ENCODE measurements around the gene GRK7. TPM values are rescaled to one million over a fixed set of nuclear protein-coding genes. Genes with fewer than 3 reads are reported as not detected.

The GRK7 gene
- total RNA-seq, 1 donor, result not detected

DNA sequence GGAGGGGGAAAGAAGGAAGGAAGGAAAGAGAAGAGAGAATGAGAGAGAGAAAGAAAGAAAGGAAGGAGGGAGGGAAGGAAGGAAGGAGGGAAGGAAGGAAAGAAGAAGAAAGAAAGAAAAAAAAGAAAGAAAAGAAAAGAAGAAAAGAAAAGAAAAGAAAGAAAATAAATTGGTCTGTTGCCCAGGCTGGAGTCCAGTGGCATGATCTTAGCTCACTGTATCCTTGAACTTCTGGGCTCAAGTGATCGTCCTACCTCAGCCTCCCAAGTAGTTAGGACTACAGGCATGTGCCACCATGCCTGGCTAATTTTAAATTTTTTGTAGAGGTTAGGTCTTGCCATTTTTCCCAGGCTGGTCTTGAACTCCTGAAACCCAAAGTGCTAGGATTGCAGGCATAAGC lies 36.7 kb upstream of the GRK7 start:
- DNase-seq (ENCODE audit: low read depth), result no peak
- TF ChIP-seq, protein P1, sequence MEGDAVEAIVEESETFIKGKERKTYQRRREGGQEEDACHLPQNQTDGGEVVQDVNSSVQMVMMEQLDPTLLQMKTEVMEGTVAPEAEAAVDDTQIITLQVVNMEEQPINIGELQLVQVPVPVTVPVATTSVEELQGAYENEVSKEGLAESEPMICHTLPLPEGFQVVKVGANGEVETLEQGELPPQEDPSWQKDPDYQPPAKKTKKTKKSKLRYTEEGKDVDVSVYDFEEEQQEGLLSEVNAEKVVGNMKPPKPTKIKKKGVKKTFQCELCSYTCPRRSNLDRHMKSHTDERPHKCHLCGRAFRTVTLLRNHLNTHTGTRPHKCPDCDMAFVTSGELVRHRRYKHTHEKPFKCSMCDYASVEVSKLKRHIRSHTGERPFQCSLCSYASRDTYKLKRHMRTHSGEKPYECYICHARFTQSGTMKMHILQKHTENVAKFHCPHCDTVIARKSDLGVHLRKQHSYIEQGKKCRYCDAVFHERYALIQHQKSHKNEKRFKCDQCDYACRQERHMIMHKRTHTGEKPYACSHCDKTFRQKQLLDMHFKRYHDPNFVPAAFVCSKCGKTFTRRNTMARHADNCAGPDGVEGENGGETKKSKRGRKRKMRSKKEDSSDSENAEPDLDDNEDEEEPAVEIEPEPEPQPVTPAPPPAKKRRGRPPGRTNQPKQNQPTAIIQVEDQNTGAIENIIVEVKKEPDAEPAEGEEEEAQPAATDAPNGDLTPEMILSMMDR (IDR thresholded peaks at IDR 0.05; ENCODE audit: insufficient read depth, low read length), result no peak
- no peak overlapping the region for H3K4me3 ChIP-seq (ENCODE audit: low read depth, low read length)

DNA sequence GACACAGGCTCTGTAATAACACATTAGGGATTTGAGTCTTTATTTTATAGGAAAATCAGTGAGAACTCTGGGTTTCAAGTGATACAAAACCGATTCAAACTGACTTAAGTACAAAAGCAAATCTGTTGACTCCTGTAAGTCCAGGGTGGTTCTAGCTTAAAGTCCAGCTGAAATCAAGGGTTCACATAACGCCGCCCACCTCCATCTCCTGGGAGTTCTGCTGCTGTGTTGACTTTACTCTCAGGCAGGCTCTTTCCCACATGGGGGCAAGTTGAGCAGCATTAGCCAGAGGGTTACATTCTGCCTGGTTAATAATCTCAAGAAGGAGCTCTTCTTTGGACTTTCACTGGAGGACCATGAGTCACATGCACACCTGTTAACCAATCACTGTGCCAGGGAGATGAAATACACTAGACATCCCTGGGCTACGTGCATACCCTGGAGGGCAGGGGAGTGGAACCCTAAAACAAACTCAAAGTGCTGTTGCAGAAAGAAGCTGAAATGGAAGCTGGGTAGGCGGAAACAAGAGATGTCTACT lies 34.8 kb upstream of the GRK7 start:
- TF ChIP-seq, protein P1 (IDR thresholded peaks at IDR 0.05; ENCODE audit: insufficient read depth, low read length), result no peak
- DNase-seq (ENCODE audit: low read depth), result no peak
- no peak overlapping the region for H3K4me3 ChIP-seq (ENCODE audit: low read depth, low read length)

DNA sequence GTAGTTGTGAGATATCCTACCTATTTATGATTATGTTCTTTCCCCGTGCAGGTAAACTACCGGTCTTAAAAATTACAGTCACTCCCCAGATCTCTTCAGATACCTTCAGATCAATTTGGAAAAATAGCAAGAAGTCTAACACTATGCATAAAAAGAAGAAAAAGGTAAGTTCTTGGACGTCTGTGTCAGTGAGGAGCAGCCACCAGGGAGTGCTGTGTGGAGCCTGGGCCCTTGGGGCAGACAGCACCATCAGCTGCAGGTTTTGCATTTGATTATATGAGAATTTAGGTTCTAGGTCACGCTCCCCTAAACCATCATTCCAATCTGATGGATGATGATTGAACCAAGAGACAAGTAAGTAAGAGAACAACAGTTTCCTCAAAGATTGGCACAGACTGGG lies 34.0 kb upstream of the GRK7 start:
- H3K4me3 ChIP-seq (ENCODE audit: low read depth, low read length), result no peak overlapping the region
- no peak for DNase-seq (ENCODE audit: low read depth)
- TF ChIP-seq, protein P1 (IDR thresholded peaks at IDR 0.05; ENCODE audit: insufficient read depth, low read length), result no peak

GRCh38 chr3:141735176-141735575 lies 28.0 kb upstream of the GRK7 start:
- H3K4me3 ChIP-seq (ENCODE audit: low read depth, low read length), result no peak overlapping the region
- TF ChIP-seq, protein P1 (IDR thresholded peaks at IDR 0.05; ENCODE audit: insufficient read depth, low read length), result no peak
- no peak for DNase-seq (ENCODE audit: low read depth)

DNA sequence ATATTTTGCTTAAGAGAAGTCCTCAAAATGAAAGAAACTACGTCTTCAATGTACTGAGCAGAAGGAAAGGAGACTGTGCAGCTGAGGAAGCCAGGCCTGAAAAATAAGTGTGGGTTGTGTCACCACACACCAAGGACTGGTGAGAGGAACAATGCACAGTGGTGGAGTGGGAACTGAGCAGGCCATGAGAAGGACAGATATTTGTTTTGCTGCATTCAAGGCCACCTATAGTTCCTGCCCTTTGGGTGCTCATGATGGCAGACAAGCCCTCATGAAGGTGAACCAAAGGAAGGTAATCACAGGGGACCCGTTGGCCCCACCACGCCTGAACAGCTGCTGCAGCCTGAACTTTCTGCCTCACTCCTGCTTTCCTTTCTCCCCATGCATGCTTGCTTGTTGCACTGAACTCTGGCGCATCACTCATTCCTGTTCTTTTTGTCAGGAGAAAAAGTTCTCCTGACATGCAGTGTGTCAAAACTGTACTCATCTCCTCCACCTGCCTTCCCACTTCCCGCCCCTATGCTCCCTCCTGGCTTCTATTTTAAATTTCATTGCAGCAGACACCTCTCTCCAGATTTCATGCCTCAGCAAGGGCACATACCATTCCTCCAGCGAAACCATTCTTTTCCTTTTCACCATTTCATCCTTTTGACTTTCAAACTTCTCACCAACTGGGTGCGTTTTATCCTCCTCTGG lies 27.3 kb upstream of the GRK7 start:
- no peak overlapping the region for H3K4me3 ChIP-seq (ENCODE audit: low read depth, low read length)
- no peak for DNase-seq (ENCODE audit: low read depth)
- TF ChIP-seq, protein P1 (IDR thresholded peaks at IDR 0.05; ENCODE audit: insufficient read depth, low read length), result no peak

- TF ChIP-seq, protein P1 (IDR thresholded peaks at IDR 0.05; ENCODE audit: insufficient read depth, low read length), result no peak
- no peak overlapping the region for H3K4me3 ChIP-seq (ENCODE audit: low read depth, low read length)
- DNase-seq (ENCODE audit: low read depth), result no peak
Observed at GRCh38 chr3:141737093-141737492, 26.1 kb upstream of the GRK7 start.

- TF ChIP-seq, protein P1 (IDR thresholded peaks at IDR 0.05; ENCODE audit: insufficient read depth, low read length), result no peak
- DNase-seq (ENCODE audit: low read depth), result no peak
- H3K4me3 ChIP-seq (ENCODE audit: low read depth, low read length), result peak overlapping the region; percentile 52
Observed at GRCh38 chr3:141737678-141738021, 25.6 kb upstream of the GRK7 start.

Data from fibroblast of the aortic adventitia (primary cell).